NCI-H1092 (cell line): ENCODE results near the gene SERP2.

Experiments
- DNase-seq: peaks from one replicate; lab custom pipeline; 2025; lab: John Stamatoyannopoulos, UW

SERP2 gene

DNA sequence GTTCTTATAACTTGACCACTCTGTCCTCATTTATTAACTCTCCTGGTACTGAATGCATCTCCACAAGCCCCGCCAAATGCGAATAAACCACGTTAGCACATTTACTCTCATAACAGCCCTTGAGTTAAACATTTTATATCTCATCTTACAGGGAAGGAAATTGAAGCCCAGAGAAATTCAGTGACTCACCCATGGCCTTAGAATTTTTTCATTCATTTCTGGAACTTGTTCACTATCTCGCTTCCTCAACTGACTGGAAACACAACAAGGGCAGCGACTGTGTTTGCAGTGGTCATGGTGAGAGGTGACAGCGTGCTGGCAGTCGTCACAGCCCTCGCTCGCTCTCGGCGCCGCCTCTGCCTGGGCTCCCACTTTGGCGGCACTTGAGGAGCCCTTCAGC is 39.5 kb downstream of the SERP2 start:
- no peak for DNase-seq

DNA sequence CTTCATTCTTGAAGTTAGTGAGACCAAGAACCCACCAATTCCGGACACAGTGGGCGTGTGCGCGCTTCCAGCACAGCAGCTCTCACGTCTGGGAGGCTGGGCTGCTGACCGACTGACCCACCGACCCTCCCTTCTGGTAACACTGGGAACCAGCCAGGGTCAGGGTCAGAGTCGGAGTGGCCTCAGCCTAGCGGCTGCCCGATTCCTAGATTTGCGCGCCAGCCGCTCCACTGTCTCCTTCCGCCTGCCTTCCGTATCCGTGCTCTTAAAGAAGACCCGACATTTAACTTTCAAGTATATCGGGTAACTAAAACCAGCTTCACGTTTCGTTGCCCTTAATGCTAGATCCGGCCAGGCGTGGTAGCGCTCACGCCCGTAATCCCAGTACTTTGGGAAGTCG is 41.1 kb downstream of the SERP2 start:
- DNase-seq, result no peak

DNA sequence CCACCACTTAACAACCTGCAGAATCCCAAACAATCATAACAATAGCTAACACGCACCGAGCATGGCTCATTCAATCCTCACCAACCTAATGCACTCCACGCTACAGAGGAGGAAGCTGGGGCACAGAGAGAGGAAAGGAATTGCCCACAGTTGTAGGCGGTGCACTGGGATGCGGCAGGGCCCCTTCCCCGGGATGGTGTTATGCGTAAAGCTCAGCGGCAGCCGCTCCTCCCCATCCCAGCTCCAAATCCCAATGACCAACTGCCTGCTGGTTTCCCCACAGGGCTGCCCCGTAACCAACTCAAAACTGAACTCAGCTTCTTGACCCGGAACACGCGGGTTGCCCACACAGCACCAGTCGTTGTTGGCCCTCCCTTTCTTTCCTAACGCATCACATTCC is 42.2 kb downstream of the SERP2 start:
- DNase-seq, result no peak

DNA sequence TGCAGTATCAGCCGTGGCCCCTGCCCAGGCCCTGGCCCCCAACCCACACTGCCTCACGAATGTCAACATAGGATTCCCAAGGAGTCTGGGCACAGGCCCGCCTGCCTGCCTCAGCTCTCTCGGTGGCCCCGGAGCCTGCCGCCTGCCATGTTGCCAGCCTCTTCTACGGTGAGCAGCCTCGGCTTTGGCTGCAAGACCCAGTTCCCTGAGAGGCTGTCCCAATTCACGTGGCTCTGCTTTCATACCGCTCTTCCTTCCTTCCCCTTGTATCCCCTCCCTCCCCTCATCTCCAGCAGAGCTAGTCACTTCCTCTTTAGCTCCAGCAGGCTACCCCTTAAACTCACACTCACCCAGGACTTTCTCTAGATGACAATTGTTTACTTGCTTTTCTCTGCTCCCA is 42.7 kb downstream of the SERP2 start:
- no peak for DNase-seq

DNA sequence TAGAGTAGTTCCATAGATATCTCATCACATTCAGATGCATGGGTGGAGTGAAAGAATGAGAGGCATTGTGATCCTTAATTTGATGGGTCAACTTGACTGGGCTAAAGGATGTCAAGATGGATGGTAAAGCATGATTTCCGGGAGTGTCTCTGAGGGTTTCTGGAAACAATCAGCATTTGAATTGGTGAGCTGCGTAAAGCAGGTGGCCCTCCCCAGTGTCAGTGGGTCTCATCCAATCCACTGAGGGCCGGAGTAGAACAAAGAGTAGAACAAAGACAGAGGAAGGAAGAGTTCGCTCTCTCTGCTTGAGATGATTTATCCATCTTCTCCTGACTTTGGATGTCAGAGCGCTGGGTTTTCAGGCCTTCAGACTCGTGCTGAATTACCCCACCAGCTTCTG is 43.1 kb downstream of the SERP2 start:
- DNase-seq, result no peak

DNA sequence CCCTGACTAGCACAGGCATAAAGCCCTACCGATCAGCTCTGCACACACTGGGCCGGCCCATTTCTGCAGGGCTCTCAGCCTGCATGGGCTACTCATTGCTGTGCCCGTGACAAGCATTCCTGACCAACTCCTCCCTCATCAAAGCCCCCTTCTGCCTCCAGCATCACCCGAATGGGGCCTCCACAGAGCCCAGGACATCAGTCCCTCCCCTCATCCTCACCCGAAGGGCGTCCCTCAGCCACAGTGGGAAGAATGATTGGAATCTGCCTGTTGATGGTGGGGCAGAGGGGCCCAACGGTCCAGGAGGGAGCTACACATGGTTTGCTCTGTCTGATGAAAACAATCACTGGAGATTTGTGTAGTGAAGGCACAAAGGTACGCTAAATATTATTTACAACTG is 43.8 kb downstream of the SERP2 start:
- no peak for DNase-seq

DNA sequence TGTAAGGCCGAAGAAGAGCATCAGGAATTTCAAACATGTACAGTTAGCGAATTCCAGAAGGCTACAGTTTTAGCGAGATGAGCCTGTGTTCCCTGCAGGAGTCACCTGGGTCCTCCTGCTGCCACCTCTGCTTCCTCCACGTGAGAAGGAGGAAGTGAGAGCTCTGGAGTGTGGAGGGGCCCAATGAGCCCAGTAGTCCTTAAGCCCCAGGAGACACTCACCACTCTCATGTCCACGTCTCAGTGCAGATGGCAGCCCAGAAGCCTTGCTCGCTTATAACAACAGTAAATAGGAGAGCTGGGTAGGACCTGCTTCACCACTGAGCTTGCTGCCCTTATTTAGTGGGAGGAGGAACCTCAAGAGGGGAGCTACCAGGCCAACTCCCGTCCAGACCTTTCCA is 44.3 kb downstream of the SERP2 start:
- DNase-seq, result no peak

DNA sequence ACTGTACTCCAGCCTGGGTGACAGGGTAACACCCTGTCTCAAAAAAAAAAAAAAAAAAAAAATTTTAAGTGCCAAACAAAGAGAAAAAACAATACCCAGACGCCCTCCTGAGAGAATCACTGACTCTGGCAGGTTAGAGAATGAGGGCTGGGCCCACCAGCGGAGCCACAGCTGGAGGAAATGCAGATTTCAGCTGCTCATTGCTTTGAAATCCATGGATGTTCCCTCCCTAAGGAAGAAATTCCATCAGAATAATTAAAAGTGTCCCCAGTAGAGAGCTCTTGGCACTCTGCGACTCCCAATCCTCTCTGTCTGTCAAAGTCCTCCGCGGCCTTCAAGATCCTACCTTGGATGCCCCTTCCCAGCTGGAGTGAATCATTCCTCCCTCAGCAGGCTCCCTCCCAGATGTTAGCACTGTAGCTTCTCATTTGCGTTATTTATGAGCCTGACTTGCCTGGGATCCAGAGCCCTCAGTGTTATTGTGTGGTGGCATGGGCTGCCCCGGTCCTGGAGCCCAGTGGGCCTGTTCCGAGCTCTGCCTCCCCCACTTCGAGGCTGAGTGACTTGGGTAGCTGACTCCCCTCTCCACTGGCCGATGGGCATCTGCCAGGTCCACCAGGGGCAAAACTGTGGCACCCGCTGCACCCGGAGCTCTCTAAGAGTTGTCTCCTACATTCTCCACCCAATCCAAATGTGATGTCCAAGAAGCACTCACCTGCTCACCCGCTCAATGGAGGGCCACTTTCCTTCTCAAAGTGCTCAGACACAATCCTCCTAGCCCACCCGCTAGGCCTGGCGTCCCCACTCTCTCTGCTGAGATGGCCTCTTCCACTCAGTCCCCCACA is 47.0 kb downstream of the SERP2 start:
- no peak for DNase-seq

DNA sequence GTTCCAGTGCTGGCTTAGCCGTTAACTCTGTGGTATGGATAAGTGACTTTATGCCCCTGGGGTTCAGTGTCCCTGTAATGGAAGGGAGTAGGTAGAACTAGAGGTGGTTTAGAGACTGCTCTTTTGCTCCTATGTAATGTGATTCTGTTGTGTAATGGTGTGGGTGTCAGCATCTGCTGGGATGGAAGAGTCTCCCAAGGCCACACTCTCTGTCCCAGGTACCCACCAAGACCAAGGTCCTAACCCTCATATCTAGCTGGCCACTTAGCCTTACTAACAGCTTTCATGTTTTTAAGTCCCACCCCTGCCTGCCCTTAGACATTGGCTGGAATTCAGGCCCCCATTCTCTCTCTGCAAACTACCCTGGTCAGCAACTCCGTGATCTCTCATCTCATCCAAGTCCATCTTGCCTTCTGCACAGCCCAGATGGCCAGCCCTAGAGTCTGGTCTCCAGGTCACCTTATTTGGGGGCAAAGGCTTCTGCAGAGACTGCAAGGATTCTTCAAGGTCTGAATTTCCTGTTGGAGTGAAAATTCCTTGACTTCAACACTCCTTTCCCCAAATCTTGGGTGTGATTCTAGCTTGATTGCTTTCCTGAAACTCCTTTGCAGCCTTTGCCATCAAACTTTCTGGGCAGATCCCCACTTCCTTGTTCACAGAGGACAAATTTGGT is 48.4 kb downstream of the SERP2 start:
- DNase-seq, result no peak

DNA sequence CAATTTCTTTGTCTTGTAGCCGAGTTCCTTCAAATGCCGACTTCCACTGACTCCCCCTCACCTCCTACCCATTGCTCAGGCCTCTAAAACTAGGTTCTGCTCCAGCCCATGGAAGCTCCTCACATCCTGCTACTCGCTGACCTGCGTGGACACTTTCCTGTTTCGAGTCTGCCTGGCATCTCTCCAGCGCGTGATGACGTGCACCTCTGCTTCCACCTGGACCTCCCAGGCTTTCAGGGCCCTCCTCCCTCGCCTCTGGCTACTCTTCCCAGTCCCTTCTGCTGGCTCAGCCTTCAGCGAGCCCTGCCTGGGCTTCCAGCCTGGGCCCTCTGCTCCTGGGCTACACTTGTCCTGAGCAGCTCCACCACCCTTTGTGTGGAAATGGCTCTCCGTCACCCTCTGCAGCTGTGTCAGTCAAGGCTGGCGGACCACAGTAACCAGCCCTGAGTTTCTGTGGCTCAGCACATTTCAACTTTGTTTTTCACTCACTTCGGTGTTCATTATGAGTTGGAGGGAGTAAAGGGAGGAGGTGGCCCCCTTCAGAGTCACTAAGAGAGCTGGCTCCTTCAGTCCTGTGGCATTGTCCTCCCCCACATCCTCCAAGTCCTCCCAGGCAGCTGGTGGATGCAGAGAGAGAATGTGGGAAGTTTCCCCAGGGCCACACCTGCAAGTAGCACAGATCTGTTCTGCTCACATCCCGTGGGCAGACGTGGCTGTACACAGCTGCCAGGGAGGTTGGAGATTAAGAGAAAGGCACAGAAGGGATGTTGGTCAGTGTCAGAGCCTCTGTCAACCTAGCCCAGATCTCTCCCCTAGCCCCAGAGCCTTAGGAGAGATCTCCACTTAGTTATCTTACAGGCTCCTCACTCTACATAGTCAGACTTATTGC is 49.4 kb downstream of the SERP2 start:
- no peak for DNase-seq

DNA sequence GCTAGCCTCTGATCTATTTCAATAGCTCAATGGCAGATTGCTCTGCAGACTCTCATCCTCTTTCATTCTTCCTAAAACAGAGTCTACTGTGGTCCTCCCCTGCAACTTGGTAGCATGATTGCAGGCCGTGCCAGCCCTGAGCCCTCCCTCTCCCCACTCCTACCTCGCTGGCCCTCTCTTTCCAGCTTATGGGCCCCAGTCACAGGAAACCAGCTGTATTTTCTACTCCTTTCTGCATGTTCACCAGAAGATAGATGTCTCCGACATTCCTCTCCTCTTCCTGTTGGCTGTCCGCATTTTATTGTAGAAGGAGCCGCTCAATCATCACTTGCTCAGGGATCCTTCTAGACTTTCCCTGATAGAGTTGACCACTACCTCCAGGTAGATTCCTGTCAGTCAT is 50.2 kb downstream of the SERP2 start:
- DNase-seq, result no peak

DNA sequence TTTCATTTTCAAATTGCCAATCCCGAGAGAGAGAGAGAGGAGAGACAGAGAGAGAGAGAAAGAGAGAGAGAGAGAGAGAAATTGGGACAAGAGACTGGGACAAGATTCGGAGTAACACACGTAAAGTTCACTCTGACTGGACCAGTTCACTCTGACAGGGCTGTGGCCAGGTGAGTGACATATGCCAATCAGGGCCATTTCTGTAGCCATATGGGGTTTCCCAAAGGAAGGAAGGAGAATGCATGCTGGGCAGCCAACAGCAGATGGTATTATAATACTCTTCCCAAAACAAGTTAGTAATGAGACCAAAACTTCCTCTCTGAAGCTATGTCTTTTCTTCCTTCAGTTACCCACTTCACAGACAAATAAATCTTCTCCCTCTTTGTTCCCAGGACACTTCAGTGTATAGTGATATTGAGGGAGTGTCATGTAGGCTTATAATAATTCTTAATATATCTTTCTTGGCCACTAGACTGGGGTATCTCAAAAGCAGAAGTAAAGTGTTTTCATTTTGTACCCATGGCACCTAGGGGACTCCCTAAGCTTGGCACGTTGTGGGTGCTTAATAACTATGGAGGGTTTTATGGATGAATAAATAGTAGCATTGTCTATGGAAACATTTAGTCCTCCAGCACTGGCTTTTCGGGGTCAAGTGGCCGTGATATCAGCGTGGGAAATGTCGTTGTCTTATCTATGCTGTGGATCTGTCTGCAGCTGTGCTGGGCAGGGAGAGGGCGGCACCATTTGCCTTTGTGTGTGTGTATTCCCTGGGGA is 51.6 kb downstream of the SERP2 start:
- DNase-seq, result no peak

DNA sequence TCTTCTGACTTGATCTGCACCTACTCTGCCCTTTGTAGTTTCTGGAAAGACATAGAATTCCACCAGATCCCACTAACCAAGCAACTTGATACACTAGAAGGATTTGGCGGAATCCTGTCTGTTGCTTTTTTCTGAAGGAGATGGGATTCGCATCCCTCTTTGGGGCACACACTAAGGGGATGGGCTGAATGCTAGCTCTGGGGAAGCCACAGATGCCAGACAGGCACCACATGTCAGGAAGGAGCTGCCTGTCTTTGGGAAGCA is 52.1 kb downstream of the SERP2 start:
- DNase-seq, result no peak

DNA sequence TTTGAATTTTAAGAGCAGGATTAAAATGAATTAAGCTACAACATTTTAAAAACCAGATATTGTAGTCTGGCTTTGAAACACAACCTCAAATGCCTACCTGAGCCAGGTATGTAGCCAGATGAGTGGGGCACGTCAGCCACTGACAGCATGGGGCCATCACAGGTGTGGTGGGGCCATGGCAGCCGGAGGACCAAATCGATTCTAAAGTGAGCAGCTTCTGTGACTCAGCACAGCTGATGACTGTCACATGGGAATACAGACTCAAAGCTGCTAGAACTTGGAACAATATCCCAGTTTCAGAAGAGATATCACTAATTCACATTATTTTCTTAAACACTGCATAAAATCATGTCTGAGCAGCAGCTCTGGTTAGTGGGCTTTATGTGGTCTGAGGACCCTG is 52.8 kb downstream of the SERP2 start:
- no peak for DNase-seq

DNA sequence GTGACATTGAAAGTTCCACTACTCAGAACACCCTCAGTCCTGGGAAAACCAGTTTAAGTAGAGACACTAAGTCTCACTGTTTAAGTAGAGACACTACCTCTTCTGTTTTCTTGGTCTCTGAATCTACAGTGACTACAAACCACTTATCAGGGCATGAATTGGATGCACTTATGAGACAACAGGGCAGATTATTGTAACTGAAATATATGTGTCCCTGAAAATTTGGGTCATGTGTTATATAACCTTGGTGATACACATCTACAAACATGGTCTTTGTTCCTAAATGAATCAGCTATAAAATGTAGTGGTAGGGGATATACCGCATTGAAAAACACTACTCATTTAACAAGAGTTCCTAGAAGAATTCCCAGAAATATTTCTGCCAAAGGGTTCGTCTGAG is 55.7 kb downstream of the SERP2 start:
- no peak for DNase-seq

DNA sequence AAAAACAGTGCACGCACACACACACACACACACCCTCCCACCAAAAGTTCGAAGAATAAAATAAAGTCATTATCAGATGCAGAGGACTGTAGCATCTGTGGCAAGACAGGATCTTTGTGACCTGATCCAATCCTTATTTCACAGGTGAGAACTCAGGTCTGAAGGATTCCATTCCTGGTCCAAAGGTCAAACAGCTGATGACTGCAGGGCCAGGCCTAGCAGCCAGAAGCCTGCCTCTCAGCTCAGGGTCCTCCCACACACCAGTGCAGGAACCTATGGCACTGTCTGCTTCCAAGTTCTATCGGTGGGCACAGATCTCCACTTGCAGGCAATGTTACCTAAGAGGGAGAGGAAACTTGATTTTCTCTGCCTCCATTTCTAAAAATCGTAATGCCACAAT is 57.5 kb downstream of the SERP2 start:
- DNase-seq, result no peak

DNA sequence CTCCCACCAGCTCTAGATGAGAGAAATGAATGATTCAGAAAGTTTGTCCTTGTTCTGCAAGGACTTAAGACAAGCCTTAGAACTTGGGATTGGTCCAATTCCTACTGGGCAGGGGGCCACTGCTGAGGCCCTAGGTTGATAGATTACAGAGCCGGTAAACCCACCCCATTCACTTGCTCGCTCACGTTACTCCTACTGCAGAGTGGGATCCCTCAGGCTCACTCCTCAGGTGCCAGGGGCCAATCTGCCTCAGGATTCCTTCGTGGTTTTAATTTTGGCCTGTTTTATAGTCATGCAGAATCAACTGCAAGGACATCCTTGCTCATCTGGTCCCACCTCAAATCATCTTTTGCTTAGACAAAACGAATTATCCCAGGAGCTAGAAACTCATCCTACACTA is 59.0 kb downstream of the SERP2 start:
- no peak for DNase-seq

DNA sequence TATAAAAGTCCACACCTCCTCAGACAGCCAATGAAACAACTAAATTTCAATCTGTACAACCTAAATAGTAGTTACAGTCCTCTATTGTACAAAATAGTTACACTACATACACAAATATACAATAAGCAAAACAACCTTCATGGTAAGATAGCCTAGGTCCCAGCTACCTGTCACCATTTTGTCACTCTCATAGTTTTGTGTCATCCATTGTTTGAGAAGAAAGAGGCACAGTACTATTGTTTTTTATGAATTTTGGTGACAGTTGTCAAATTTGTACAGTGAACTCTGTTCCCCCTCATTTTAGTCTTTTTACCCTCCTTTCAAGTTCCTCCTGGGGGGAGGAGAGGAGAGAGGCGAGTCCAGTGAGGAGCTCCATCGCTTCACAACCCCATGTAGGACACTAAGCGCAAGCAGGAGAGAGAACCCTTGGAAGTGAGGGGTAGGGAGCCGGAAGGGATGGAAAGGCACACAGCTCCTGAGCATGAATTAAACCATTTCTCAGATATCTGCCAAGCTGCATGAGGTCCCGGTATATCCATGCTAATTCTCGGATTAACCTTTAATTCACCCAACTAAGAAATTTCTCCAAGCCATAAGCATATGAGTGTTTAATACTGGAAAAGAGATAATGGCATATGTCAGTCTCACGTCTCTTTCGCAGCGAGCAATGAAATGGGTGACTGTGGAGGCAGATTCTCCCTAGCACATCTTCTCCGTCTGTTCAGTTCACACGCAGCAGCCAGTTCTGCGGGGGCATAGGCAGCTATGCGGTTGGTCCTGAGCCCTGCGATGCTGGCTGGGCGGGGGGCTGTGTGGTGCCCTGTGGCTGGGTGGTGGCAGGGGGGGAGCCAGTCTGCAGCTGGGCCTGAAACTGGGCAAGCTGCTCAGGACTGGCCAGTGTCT is 60.5 kb downstream of the SERP2 start:
- DNase-seq, result no peak

DNA sequence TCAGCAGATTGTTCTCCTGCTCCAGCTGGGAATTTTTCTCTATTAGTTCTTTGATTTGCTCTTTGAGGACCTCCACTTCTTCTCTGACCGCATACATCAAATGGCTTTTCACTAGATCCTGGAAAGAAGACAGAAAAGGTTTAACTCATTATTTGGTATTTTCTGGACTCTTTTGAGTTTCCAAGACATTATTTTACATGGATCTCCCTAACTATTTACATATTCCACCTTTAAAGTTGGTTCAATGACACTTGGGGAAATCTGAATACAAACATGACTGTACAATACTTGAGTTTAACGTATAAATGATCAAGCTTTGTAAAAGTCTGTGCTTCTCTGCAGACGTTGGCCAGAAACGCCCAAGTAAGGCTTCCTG is 61.1 kb downstream of the SERP2 start:
- DNase-seq, result no peak

DNA sequence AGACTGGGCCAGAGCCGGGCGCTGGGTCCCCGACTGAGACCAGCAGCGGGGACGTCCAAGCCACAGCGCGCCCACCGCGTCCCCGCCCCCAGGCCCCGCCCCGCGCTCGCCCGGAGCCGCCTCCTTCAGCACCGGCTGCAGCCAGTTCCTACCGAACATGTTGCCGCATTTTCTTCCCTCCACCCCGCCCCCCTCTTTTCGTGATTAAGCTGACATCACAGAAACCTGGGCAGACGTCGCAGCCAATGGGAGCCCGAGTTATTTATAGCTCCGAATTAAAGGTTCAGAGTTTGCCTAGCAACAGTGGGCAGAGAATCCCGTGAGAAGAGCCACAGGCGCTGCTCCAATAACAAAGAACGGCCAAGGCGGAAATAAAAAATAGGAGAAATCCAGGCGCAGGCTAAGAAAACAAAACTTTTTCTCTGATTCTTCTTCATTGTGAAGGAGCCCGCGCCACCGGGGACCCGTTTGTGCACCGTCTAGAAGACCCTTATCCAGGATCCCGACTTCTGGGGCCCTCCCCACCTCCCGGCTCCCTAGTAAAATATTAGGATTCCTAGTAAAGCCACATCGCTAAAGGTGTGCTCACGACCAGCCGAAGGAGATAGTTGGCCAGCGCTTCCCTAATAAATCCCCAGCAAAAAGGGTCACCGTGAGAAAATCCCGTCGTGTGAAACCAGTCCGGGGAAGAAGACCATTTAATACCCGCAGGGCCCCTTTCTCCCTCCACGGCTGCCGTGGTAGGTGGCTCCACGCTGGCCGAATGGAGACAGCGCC is 61.7 kb downstream of the SERP2 start:
- peak; percentile 97 for DNase-seq
